IMR-90 (cell line): Measurements from ENCODE around the gene ASB3.

ENCODE experiments used
- CEBPB ChIP-seq: IDR thresholded peaks from 2 replicates; pipeline ENCODE4 v1.6.1; 2012; ENCODE audit warnings: low read depth, low read length, improper control_type of control experiment
- CTCF ChIP-seq: conservative IDR thresholded peaks from 2 replicates; pipeline ENCODE4 v1.5.1; 2012; ENCODE audit warnings: mild to moderate bottlenecking, low read depth, low read length, improper control_type of control experiment
- ELK1 ChIP-seq: fragments of 150-350 bp; IDR thresholded peaks from 2 replicates; pipeline ENCODE4 v1.6.1; 2016; ENCODE audit warnings: low read depth, mild to moderate bottlenecking, low read length, moderate library complexity, borderline replicate concordance
- POLR2A ChIP-seq: IDR thresholded peaks from 2 replicates; pipeline ENCODE4 v1.6.1; 2012; ENCODE audit warnings: mild to moderate bottlenecking, low read depth, low read length
- RAD21 ChIP-seq: IDR thresholded peaks from 2 replicates; pipeline ENCODE4 v1.6.1; 2012; ENCODE audit warnings: low read length, improper control_type of control experiment
- RFX5 ChIP-seq: IDR thresholded peaks from 2 replicates; pipeline ENCODE4 v1.8.0; 2012; ENCODE audit warnings: low read depth, mild to moderate bottlenecking, low read length, moderate library complexity

- TF ChIP-seq CEBPB: no peak
- no peak for TF ChIP-seq CTCF
- TF ChIP-seq POLR2A: no peak
- no peak for TF ChIP-seq ELK1
- TF ChIP-seq RAD21: no peak
- TF ChIP-seq RFX5: no peak
Observed at GRCh38 chr2:53739032-53739431, 47.7 kb downstream of the ASB3 start.
